ENCODE results near the gene NR3C2. TPM values are rescaled to one million over a fixed set of nuclear protein-coding genes. Genes with fewer than 3 reads are reported as not detected.

NR3C2 gene
- total RNA-seq, 1 experiment from 2014 or later = 2.7 TPM

- ATAC-seq = no peak
- RAD21 ChIA-PET (ENCODE audit: low non-redundant PET in 1 of 2, low total read pairs in 2 of 2, uncharacterized antibody in 2 of 2, unreplicated experiment in 2 of 2) = no interaction called here
- intact Hi-C loops (cut with micrococcal nuclease) = loop anchor here (10.0 kb wide), 1 partner anchor 812 kb away; no protein-coding TSS in a partner anchor
- H3K79me2 ChIP-seq (ENCODE audit: insufficient read depth, low read length) = no peaks in the 10 kb centered on the region
- H3K4me1 ChIP-seq (ENCODE audit: control insufficient read depth in 1 of 2, insufficient read depth in 2 of 2, low read length in 2 of 2) = no peaks in the 10 kb centered on the region
- no peak for DNase-seq (ENCODE audit: low read depth, low spot score)
- CTCF ChIA-PET = no interaction called here
- POLR2A ChIA-PET = no interaction called here
- no peaks in the 10 kb centered on the region; the same call in 1 of the 2 replicates for H3K27me3 ChIP-seq (ENCODE audit: insufficient read depth, low read length)
- no peak overlapping the region for H2AFZ ChIP-seq (ENCODE audit: low read depth, low read length, poor library complexity, severe bottlenecking)
- H3K9me3 ChIP-seq (ENCODE audit: control insufficient read depth in 1 of 2, insufficient read depth in 1 of 2, low read depth in 1 of 2, low read length in 2 of 2) = no peaks in the 10 kb centered on the region
- H3K4me3 ChIP-seq (replicated peaks in 1 of 2; ENCODE audit: low read depth in 1 of 2, low read length in 2 of 2) = no peak overlapping the region
- H3K9me2 ChIP-seq (ENCODE audit: insufficient read depth) = no peaks in the 10 kb centered on the region
- H3K36me3 ChIP-seq (ENCODE audit: control insufficient read depth in 1 of 2, insufficient read depth in 2 of 2, low read length in 2 of 2) = no peaks in the 10 kb centered on the region
- no peak overlapping the region for H3K27ac ChIP-seq (ENCODE audit: low read depth, low read length)
- H3K4me2 ChIP-seq (ENCODE audit: low read length) = no peak overlapping the region
- H3K9ac ChIP-seq (ENCODE audit: low read length) = no peak overlapping the region
- TF ChIP-seq REST (IDR thresholded peaks at IDR 0.05; ENCODE audit: low read depth) (no peak), FOSL1 (IDR thresholded peaks at IDR 0.05; ENCODE audit: low read depth) (no peak), RAD21 (IDR thresholded peaks at IDR 0.05; ENCODE audit: low read depth) (no peak), CTCF (IDR thresholded peaks at IDR 0.05 in 2 of 3, conservative IDR thresholded peaks at IDR 0.05 in 1 of 3; ENCODE audit: borderline replicate concordance in 1 of 3, insufficient read depth in 1 of 3, low read depth in 2 of 3, low read length in 2 of 3) (no peak), CBX3 (IDR thresholded peaks at IDR 0.05; ENCODE audit: low read depth) (no peak), SIN3A (IDR thresholded peaks at IDR 0.05; ENCODE audit: low read depth) (no peak), SRF (IDR thresholded peaks at IDR 0.05; ENCODE audit: low read depth) (no peak), EGR1 (IDR thresholded peaks at IDR 0.05; ENCODE audit: low read depth) (no peak), POLR2AphosphoS5 (IDR thresholded peaks at IDR 0.05; ENCODE audit: low read depth, low read length) (no peak), POLR2A (IDR thresholded peaks at IDR 0.05; ENCODE audit: borderline replicate concordance, extremely low read depth, insufficient read depth, insufficient read length) (no peak), EZH2 (IDR thresholded peaks at IDR 0.05) (no peak), TCF7L2 (IDR thresholded peaks at IDR 0.05; ENCODE audit: borderline replicate concordance, extremely low read depth, insufficient read depth, insufficient read length) (no peak), ELF1 (IDR thresholded peaks at IDR 0.05; ENCODE audit: borderline replicate concordance, low read depth) (no peak), ZBTB33 (IDR thresholded peaks at IDR 0.05; ENCODE audit: extremely low read depth, insufficient replicate concordance, low read length) (no peak)
- H4K20me1 ChIP-seq (ENCODE audit: insufficient read depth) = no peaks in the 10 kb centered on the region
- no TSS peak for BruUV-seq (replicated peaks)
Measured at GRCh38 chr4:148452970-148453369, 10.8 kb upstream of the NR3C2 start.
